DMS 273 (cell line): ENCODE measurements around the gene AKAP13.
A peak's percentile ranks its signal among the peaks of the same experiment; 100 is the strongest.
"Not testable (repeated sequence)": the region's sequence is repeated elsewhere in the genome, so short reads cannot be mapped to it uniquely, and the experiment has no call there.

Experiments used
- DNase-seq: peaks from one replicate; lab custom pipeline; 2025; ENCODE audit not compliant: unreplicated experiment; lab: John Stamatoyannopoulos, UW

AKAP13 gene

GRCh38 chr15:85474700-85475316 lies 94.4 kb downstream of the AKAP13 start:
- DNase-seq, result no peak

- DNase-seq, result no peak
Measured at GRCh38 chr15:85475317-85475701, 94.9 kb downstream of the AKAP13 start.

- no peak for DNase-seq
Measured at GRCh38 chr15:85475711-85476110, 95.3 kb downstream of the AKAP13 start.

- DNase-seq, result no peak
Measured at GRCh38 chr15:85477061-85477460, 96.7 kb downstream of the AKAP13 start.

- peak; percentile 9 for DNase-seq
Measured at GRCh38 chr15:85477730-85478129, 97.3 kb downstream of the AKAP13 start.

- peak; percentile 45 for DNase-seq
Measured at GRCh38 chr15:85479071-85479647, 98.8 kb downstream of the AKAP13 start.

- DNase-seq, result no peak
Measured at GRCh38 chr15:85480923-85481322, 100.5 kb downstream of the AKAP13 start.

GRCh38 chr15:85481543-85481942 lies 101.1 kb downstream of the AKAP13 start:
- DNase-seq, result not testable (repeated sequence)

- no peak for DNase-seq
Measured at GRCh38 chr15:85482894-85483293, 102.5 kb downstream of the AKAP13 start.

- DNase-seq, result not testable (repeated sequence)
Measured at GRCh38 chr15:85483955-85484354, 103.6 kb downstream of the AKAP13 start.

- not testable (repeated sequence) for DNase-seq
Measured at GRCh38 chr15:85484923-85485322, 104.5 kb downstream of the AKAP13 start.

GRCh38 chr15:85485956-85486567 lies 105.7 kb downstream of the AKAP13 start:
- DNase-seq, result peak; percentile 78

- not testable (repeated sequence) for DNase-seq
Measured at GRCh38 chr15:85487796-85488195, 107.4 kb downstream of the AKAP13 start.

GRCh38 chr15:85488997-85489396 lies 108.6 kb downstream of the AKAP13 start:
- DNase-seq, result no peak

GRCh38 chr15:85489773-85490493 lies 109.5 kb downstream of the AKAP13 start:
- no peak for DNase-seq

GRCh38 chr15:85490856-85491255 lies 110.5 kb downstream of the AKAP13 start:
- DNase-seq, result no peak

- no peak for DNase-seq
Measured at GRCh38 chr15:85491691-85492090, 111.3 kb downstream of the AKAP13 start.

- no peak for DNase-seq
Measured at GRCh38 chr15:85492406-85492805, 112.0 kb downstream of the AKAP13 start.

GRCh38 chr15:85493260-85493659 lies 112.9 kb downstream of the AKAP13 start:
- DNase-seq, result no peak

GRCh38 chr15:85494048-85494777 lies 113.8 kb downstream of the AKAP13 start:
- DNase-seq, result no peak

GRCh38 chr15:85495096-85495495 lies 114.7 kb downstream of the AKAP13 start:
- no peak for DNase-seq
